HL-60 (cell line): ENCODE measurements around the gene PARD3.

Source experiments
- CTCF ChIP-seq: IDR thresholded peaks from one replicate; pipeline ENCODE4 v1.5.1; 2011; ENCODE audit warnings: low read length, control low read depth, inconsistent platforms; ENCODE audit not compliant: insufficient read depth
- POLR2AphosphoS5 ChIP-seq: IDR thresholded peaks from 2 replicates; pipeline ENCODE4 v1.6.1; 2012; ENCODE audit warnings: low read depth
- REST ChIP-seq: IDR thresholded peaks from 2 replicates; pipeline ENCODE4 v1.6.1; 2012; ENCODE audit warnings: low read depth; ENCODE audit not compliant: insufficient replicate concordance

- no peak for TF ChIP-seq CTCF
- no peak for TF ChIP-seq POLR2AphosphoS5
- TF ChIP-seq REST, result no peak
Measured at GRCh38 chr10:34711500-34711899, 103.6 kb downstream of the PARD3 start.
